Lung (tissue), 12 donors: Measurements from ENCODE around the gene PROX1. TPM values are rescaled to one million over a fixed set of nuclear protein-coding genes. Genes with fewer than 3 reads are reported as not detected.

Experiments
- ATAC-seq: fragments of 200-7000 bp; cut with Tn5 transposase; one replicate; pipeline ENCODE4 v1.9.1; 2020; ENCODE audit warnings: moderate number of reproducible peaks; ENCODE audit not compliant: insufficient read depth, low FRiP score
- DNase-seq, 3 donors: peaks; one replicate each; pipeline ENCODE4 v3.0.0-alpha.2; 2013 to 2017
- H3K27ac ChIP-seq, 2 donors: one replicate each; pipeline ENCODE4 v1.5.1; 2013; ENCODE audit warnings: mild to moderate bottlenecking in 2 of 2, moderate library complexity in 2 of 2, control low read depth in 1 of 2, inconsistent platforms in 1 of 2, low read depth in 1 of 2, low read length in 1 of 2
- H3K27me3 ChIP-seq, 3 donors: one replicate each; pipeline ENCODE4 v1.5.1; 2013; ENCODE audit warnings: low read length in 2 of 3; ENCODE audit not compliant: control insufficient read depth in 3 of 3, insufficient read depth in 3 of 3
- H3K36me3 ChIP-seq, 4 donors: one replicate each; pipeline ENCODE4 v1.5.1; 2013; ENCODE audit warnings: low read length in 4 of 4, mild to moderate bottlenecking in 1 of 4, moderate library complexity in 1 of 4; ENCODE audit not compliant: control insufficient read depth in 4 of 4, insufficient read depth in 4 of 4
- H3K4me1 ChIP-seq, 5 donors: one replicate each; pipeline ENCODE4 v1.5.1; 2013; ENCODE audit warnings: low read length in 5 of 5, mild to moderate bottlenecking in 2 of 5, moderate library complexity in 1 of 5; ENCODE audit not compliant: control insufficient read depth in 5 of 5, insufficient read depth in 5 of 5
- H3K4me3 ChIP-seq: one replicate; pipeline ENCODE4 v1.5.1; 2013; ENCODE audit warnings: mild to moderate bottlenecking, control low read depth, moderate library complexity
- H3K9ac ChIP-seq, 2 donors: one replicate each; pipeline ENCODE4 v1.5.1; 2013; ENCODE audit warnings: low read length in 2 of 2, control low read depth in 1 of 2; ENCODE audit not compliant: insufficient read depth in 1 of 2
- H3K9me3 ChIP-seq, 4 donors: one replicate each; pipeline ENCODE4 v1.5.1; 2013; ENCODE audit warnings: low read length in 3 of 4, mild to moderate bottlenecking in 1 of 4, moderate library complexity in 1 of 4; ENCODE audit not compliant: control insufficient read depth in 4 of 4, insufficient read depth in 3 of 4
- CTCF ChIP-seq: IDR thresholded peaks from 2 replicates; pipeline ENCODE4 v1.5.1; 2012; ENCODE audit warnings: mild to moderate bottlenecking; ENCODE audit errors: control extremely low read depth, extremely low read depth
- whole genome bisulfite sequencing, 2 donors: extraction: QIAGEN DNeasy Blood & Tissue Kit; methylation state at CpG; one replicate each; pipeline ENCODE4 v1.1.7; 2013; 5-methylcytosine and 5-hydroxymethylcytosine counted together
- polyA plus RNA-seq, 2 donors: library from polyadenylated mRNA; stranded (reverse); fragments of 200-250 nt; gene quantifications; one replicate each; pipeline ENCODE4 v1.2.1, GENCODE V29; 2013
- total RNA-seq, 2 donors: library from RNA; depleted of rRNA in 1 of 2; stranded (reverse); fragments of >200 nt in 1 of 2; gene quantifications; one replicate each; pipeline ENCODE4 v1.2.1, GENCODE V29; 2014 to 2021
- donor health status: control.
- donor health status: control.
- donor health status: Bipolar disorder and iron deficiency.
- donor health status: healthy.
- donor health status: DM: yes; HTN: yes; CAD: no.

PROX1 gene
- total and polyA plus RNA-seq, 4 donors, result 0.33 to 10.1 (median 4.0) TPM

GRCh38 chr1:214021321-214021720, 33.5 kb downstream of the PROX1 start:
- no peak for TF ChIP-seq CTCF
- 84 to 88% methylated on average over 3 of the region's 3 CpGs for WGBS, 2 donors
- ATAC-seq, result no peak

GRCh38 chr1:214022229-214022791, 34.5 kb downstream of the PROX1 start:
- Histone ChIP-seq H3K9ac (no peak overlapping the region), H3K27ac (peak overlapping the region in 1 of 2 donors; percentile 27), H3K4me1 (peaks cover 0 to 15% (median 0%) of the 10 kb centered on the region in 5 donors), H3K27me3 (no peaks in the 10 kb centered on the region), H3K36me3 (no peaks in the 10 kb centered on the region), H3K4me3 (no peak overlapping the region), H3K9me3 (no peaks in the 10 kb centered on the region)
- DNase-seq (peak in 1 of 3 donors; percentile 13), ATAC-seq (no peak)
- no peak for TF ChIP-seq CTCF
- WGBS, 2 donors, result 68 to 70% methylated on average over 5 of the region's 5 CpGs

More at GRCh38 chr1:214021321-214021720, 33.5 kb downstream of the PROX1 start:
- Histone ChIP-seq H3K27me3 (no peaks in the 10 kb centered on the region), H3K4me1 (peaks cover 0 to 12% (median 0%) of the 10 kb centered on the region in 5 donors), H3K4me3 (no peak overlapping the region), H3K27ac (no peak overlapping the region), H3K9ac (no peak overlapping the region), H3K36me3 (no peaks in the 10 kb centered on the region), H3K9me3 (no peaks in the 10 kb centered on the region)
- DNase-seq, result no peak

- H3K9me3 ChIP-seq, result no peaks in the 10 kb centered on the region
- 73 to 76% methylated on average over 2 of the region's 2 CpGs for WGBS, 2 donors
Observed at GRCh38 chr1:214022810-214023425, 35.1 kb downstream of the PROX1 start.

More at GRCh38 chr1:214022810-214023425, 35.1 kb downstream of the PROX1 start:
- H3K27me3 ChIP-seq, result no peaks in the 10 kb centered on the region
- no peak overlapping the region for H3K4me3 ChIP-seq
- no peaks in the 10 kb centered on the region for H3K36me3 ChIP-seq
- no peak for ATAC-seq
- DNase-seq, result no peak
- H3K4me1 ChIP-seq, result peaks cover 0 to 18% (median 0%) of the 10 kb centered on the region in 5 donors
- peak overlapping the region in 1 of 2 donors; percentile 23 for H3K27ac ChIP-seq
- no peak overlapping the region for H3K9ac ChIP-seq
- TF ChIP-seq CTCF, result no peak
